IMR-90 (cell line): ENCODE data around the gene LMAN2. TPM values are rescaled to one million over a fixed set of nuclear protein-coding genes. Genes with fewer than 3 reads are reported as not detected.

Experiments
- ATAC-seq: fragments of 200-7000 bp; cut with Tn5 transposase; 2 replicates; pipeline ENCODE4 v1.9.1; 2020; ENCODE audit warnings: low read depth, mild to moderate bottlenecking, moderate library complexity
- BruUV-seq: library from RNA; stranded (reverse); fragments of 400-500 nt; replicated peaks from 2 replicates; lab custom pipeline; 2021; lab: Mats Ljungman, UMichigan
- CTCF ChIA-PET: fragments of 300-600 bp; formaldehyde crosslinking; extraction: SDS; loops from one replicate; lab custom pipeline; 2021; ENCODE audit warnings: antibody characterized with exemption; lab: Yijun Ruan, JAX
- POLR2A ChIA-PET: fragments of 300-600 bp; sonication (Branson Sonifier 250); formaldehyde crosslinking; loops from one replicate; lab custom pipeline; 2022; ENCODE audit warnings: antibody characterized with exemption; ENCODE audit not compliant: unreplicated experiment; lab: Charles Lee
- DNase-seq: peaks from one replicate; pipeline ENCODE4 v3.0.0; 2013
- H2AFZ ChIP-seq: replicated peaks from 2 replicates; pipeline ENCODE3; 2013; ENCODE audit warnings: low read length, mild to moderate bottlenecking; ENCODE audit not compliant: poor library complexity
- H2AK5ac ChIP-seq: 2 replicates; pipeline ENCODE4 v1.6.1; 2013; ENCODE audit warnings: low read depth, low read length, inconsistent platforms
- H2AK9ac ChIP-seq: replicated peaks from 2 replicates; pipeline ENCODE3; 2013; ENCODE audit warnings: mild to moderate bottlenecking, low read depth, low read length, moderate library complexity; ENCODE audit not compliant: poor library complexity
- H2BK120ac ChIP-seq: 2 replicates; pipeline ENCODE4 v1.6.1; 2013; ENCODE audit warnings: low read depth, low read length, inconsistent platforms
- H2BK15ac ChIP-seq: 3 replicates; pipeline ENCODE4 v1.6.1; 2013; ENCODE audit warnings: low read depth, low read length, inconsistent platforms
- H2BK20ac ChIP-seq: 2 replicates; pipeline ENCODE4 v1.6.1; 2013; ENCODE audit warnings: low read depth, mild to moderate bottlenecking, inconsistent platforms, low read length, moderate library complexity
- H2BK5ac ChIP-seq: 2 replicates; pipeline ENCODE4 v1.6.1; 2013; ENCODE audit warnings: mild to moderate bottlenecking, low read depth, low read length, inconsistent platforms; ENCODE audit not compliant: poor library complexity, severe bottlenecking
- H3K14ac ChIP-seq: replicated peaks from 2 replicates; pipeline ENCODE4 v1.6.1; 2013; ENCODE audit warnings: low read depth, low read length, inconsistent platforms
- H3K18ac ChIP-seq: 2 replicates; pipeline ENCODE4 v1.6.1; 2013; ENCODE audit warnings: low read depth, low read length, control low read depth
- H3K23ac ChIP-seq: 2 replicates; pipeline ENCODE4 v1.6.1; 2013; ENCODE audit warnings: low read depth, low read length, inconsistent platforms
- H3K27ac ChIP-seq: 2 replicates; pipeline ENCODE4 v1.5.1; 2013; ENCODE audit warnings: mild to moderate bottlenecking, control low read depth, low read length; ENCODE audit not compliant: insufficient read depth
- H3K27me3 ChIP-seq: 2 replicates; pipeline ENCODE4 v1.6.1; 2013; ENCODE audit warnings: low read length; ENCODE audit not compliant: control insufficient read depth, insufficient read depth
- H3K36me3 ChIP-seq: 2 replicates; pipeline ENCODE4 v1.6.1; 2013; ENCODE audit warnings: low read length, mixed read lengths; ENCODE audit not compliant: control insufficient read depth, insufficient read depth
- H3K4ac ChIP-seq: 2 replicates; pipeline ENCODE4 v1.6.1; 2013; ENCODE audit warnings: low read depth, low read length, inconsistent platforms
- H3K4me1 ChIP-seq: 2 replicates; pipeline ENCODE4 v1.6.1; 2013; ENCODE audit warnings: low read length, mixed read lengths; ENCODE audit not compliant: control insufficient read depth, insufficient read depth
- H3K4me2 ChIP-seq: 2 replicates; pipeline ENCODE4 v1.6.1; 2013; ENCODE audit warnings: low read depth, mild to moderate bottlenecking, control low read depth, low read length, moderate library complexity
- H3K4me3 ChIP-seq: 2 replicates; pipeline ENCODE4 v1.5.1; 2013; ENCODE audit warnings: low read depth, mild to moderate bottlenecking, control low read depth, low read length, moderate library complexity; ENCODE audit not compliant: insufficient read depth
- H3K56ac ChIP-seq: 2 replicates; pipeline ENCODE4 v1.6.1; 2013; ENCODE audit warnings: low read length, inconsistent platforms; ENCODE audit not compliant: insufficient read depth; ENCODE audit errors: extremely low read depth
- H3K79me1 ChIP-seq, 2 experiments: 2 replicates each; pipeline ENCODE4 v1.6.1; 2013; ENCODE audit warnings: low read length in 2 of 2, inconsistent platforms in 1 of 2, low read depth in 1 of 2
- H3K9ac ChIP-seq: 2 replicates; pipeline ENCODE4 v1.6.1; 2013; ENCODE audit warnings: low read depth, low read length, control low read depth
- H3K9me1 ChIP-seq: 2 replicates; pipeline ENCODE4 v1.6.1; 2013; ENCODE audit warnings: low read length, inconsistent platforms; ENCODE audit not compliant: insufficient read depth
- H3K9me3 ChIP-seq: 2 replicates; pipeline ENCODE4 v1.6.1; 2013; ENCODE audit warnings: low read length; ENCODE audit not compliant: control insufficient read depth, insufficient read depth
- H4K20me1 ChIP-seq: 2 replicates; pipeline ENCODE4 v1.6.1; 2013; ENCODE audit warnings: low read length, inconsistent platforms; ENCODE audit not compliant: insufficient read depth
- H4K5ac ChIP-seq: 2 replicates; pipeline ENCODE4 v1.6.1; 2013; ENCODE audit warnings: mild to moderate bottlenecking, low read depth, low read length, control low read depth
- H4K8ac ChIP-seq, 2 experiments: 2 replicates each; pipeline ENCODE4 v1.6.1; 2013; ENCODE audit warnings: low read depth in 2 of 2, low read length in 2 of 2, control low read depth in 1 of 2, inconsistent platforms in 1 of 2
- H4K91ac ChIP-seq: 2 replicates; pipeline ENCODE4 v1.6.1; 2013; ENCODE audit warnings: low read depth, low read length, inconsistent platforms; ENCODE audit not compliant: insufficient read depth
- BHLHE40 ChIP-seq: fragments of 150-350 bp; IDR thresholded peaks from 2 replicates; pipeline ENCODE4 v1.6.1; 2016; ENCODE audit warnings: mild to moderate bottlenecking, low read depth, low read length
- CEBPB ChIP-seq: IDR thresholded peaks from 2 replicates; pipeline ENCODE4 v1.6.1; 2012; ENCODE audit warnings: low read depth, low read length, improper control_type of control experiment
- CHD1 ChIP-seq: IDR thresholded peaks from 2 replicates; pipeline ENCODE4 v1.6.1; 2012; ENCODE audit warnings: low read depth, low read length, improper control_type of control experiment
- FOS ChIP-seq: fragments of 150-350 bp; IDR thresholded peaks from 2 replicates; pipeline ENCODE4 v1.6.1; 2016; ENCODE audit warnings: low read depth, low read length
- MAFK ChIP-seq: IDR thresholded peaks from 2 replicates; pipeline ENCODE4 v1.6.1; 2012; ENCODE audit warnings: low read depth, low read length, improper control_type of control experiment
- MAZ ChIP-seq: IDR thresholded peaks from 2 replicates; pipeline ENCODE4 v1.6.1; 2012; ENCODE audit warnings: low read depth, mild to moderate bottlenecking, low read length, improper control_type of control experiment, moderate library complexity, borderline replicate concordance
- MXI1 ChIP-seq: IDR thresholded peaks from 2 replicates; pipeline ENCODE4 v1.6.1; 2012; ENCODE audit warnings: low read depth, mild to moderate bottlenecking, low read length, moderate library complexity, borderline replicate concordance
- NFE2L2 ChIP-seq: fragments of 150-350 bp; IDR thresholded peaks from 2 replicates; pipeline ENCODE4 v1.6.1; 2016; ENCODE audit warnings: low read depth, mild to moderate bottlenecking, low read length
- POLR2A ChIP-seq: IDR thresholded peaks from 2 replicates; pipeline ENCODE4 v1.6.1; 2012; ENCODE audit warnings: mild to moderate bottlenecking, low read depth, low read length
- RAD21 ChIP-seq: IDR thresholded peaks from 2 replicates; pipeline ENCODE4 v1.6.1; 2012; ENCODE audit warnings: low read length, improper control_type of control experiment
- RCOR1 ChIP-seq: IDR thresholded peaks from 2 replicates; pipeline ENCODE4 v1.6.1; 2012; ENCODE audit warnings: mild to moderate bottlenecking, low read length, improper control_type of control experiment; ENCODE audit not compliant: insufficient replicate concordance
- RFX5 ChIP-seq: IDR thresholded peaks from 2 replicates; pipeline ENCODE4 v1.8.0; 2012; ENCODE audit warnings: low read depth, mild to moderate bottlenecking, low read length, moderate library complexity
- SMC3 ChIP-seq: fragments of 150-350 bp; IDR thresholded peaks from 2 replicates; pipeline ENCODE4 v1.6.1; 2016; ENCODE audit warnings: low read depth, mild to moderate bottlenecking, antibody characterized with exemption, low read length, moderate library complexity
- WGBS, 2 experiments: methylation state at CpG; one replicate each; pipeline versions ENCODE4 v1.1.5 to v1.1.7; 2013; ENCODE audit warnings: missing lambda C conversion rate in 2 of 2; ENCODE audit not compliant: insufficient read length in 1 of 2; ENCODE audit errors: extremely low coverage in 2 of 2; 5-methylcytosine and 5-hydroxymethylcytosine counted together
- dilution Hi-C: fragments of 300-500 bp; cut with HindIII; formaldehyde crosslinking; loops from one replicate; pipeline ENCODE4 v1.14.3; 2018; ENCODE audit warnings: low sequenced_read_pairs; ENCODE audit not compliant: unreplicated experiment
- in situ Hi-C: fragments of 300-500 bp; cut with MboI; formaldehyde crosslinking; loops from 3 replicates; pipeline ENCODE4 v1.14.3; 2019; ENCODE audit warnings: low sequenced_read_pairs, inconsistent platforms, mixed read lengths
- intact Hi-C: fragments of 100-400 bp; cut with micrococcal nuclease; formaldehyde crosslinking; loops from 2 replicates; pipeline ENCODE4 v1.10.0; 2022
- polyA plus RNA-seq, 3 experiments: library from polyadenylated mRNA; depleted of rRNA; stranded (reverse); fragments of >200 nt; gene quantifications; 2 replicates each; pipeline ENCODE4 v1.2.3, GENCODE V29; 2012; ENCODE audit warnings: low replicate concordance in 1 of 3
- total RNA-seq: library from RNA; depleted of rRNA; stranded (reverse); fragments of >200 nt; gene quantifications from 2 replicates; pipeline ENCODE4 v1.2.3, GENCODE V29; 2012
- TF ChIP-seq, protein P1 (sequence below): fragments of 150-350 bp; IDR thresholded peaks from 2 replicates; pipeline ENCODE4 v1.6.1; 2016; ENCODE audit warnings: low read depth, mild to moderate bottlenecking, low read length, moderate library complexity, borderline replicate concordance
- TF ChIP-seq, protein P2 (sequence below): fragments of 150-350 bp; IDR thresholded peaks from 2 replicates; pipeline ENCODE4 v1.6.1; 2017; ENCODE audit warnings: mild to moderate bottlenecking, antibody characterized with exemption, low read length, low read depth

Gene LMAN2
- total and polyA plus RNA-seq, 2 of the 4 experiments (the other 2 are of a cell fraction), result 253 to 303 TPM

DNA sequence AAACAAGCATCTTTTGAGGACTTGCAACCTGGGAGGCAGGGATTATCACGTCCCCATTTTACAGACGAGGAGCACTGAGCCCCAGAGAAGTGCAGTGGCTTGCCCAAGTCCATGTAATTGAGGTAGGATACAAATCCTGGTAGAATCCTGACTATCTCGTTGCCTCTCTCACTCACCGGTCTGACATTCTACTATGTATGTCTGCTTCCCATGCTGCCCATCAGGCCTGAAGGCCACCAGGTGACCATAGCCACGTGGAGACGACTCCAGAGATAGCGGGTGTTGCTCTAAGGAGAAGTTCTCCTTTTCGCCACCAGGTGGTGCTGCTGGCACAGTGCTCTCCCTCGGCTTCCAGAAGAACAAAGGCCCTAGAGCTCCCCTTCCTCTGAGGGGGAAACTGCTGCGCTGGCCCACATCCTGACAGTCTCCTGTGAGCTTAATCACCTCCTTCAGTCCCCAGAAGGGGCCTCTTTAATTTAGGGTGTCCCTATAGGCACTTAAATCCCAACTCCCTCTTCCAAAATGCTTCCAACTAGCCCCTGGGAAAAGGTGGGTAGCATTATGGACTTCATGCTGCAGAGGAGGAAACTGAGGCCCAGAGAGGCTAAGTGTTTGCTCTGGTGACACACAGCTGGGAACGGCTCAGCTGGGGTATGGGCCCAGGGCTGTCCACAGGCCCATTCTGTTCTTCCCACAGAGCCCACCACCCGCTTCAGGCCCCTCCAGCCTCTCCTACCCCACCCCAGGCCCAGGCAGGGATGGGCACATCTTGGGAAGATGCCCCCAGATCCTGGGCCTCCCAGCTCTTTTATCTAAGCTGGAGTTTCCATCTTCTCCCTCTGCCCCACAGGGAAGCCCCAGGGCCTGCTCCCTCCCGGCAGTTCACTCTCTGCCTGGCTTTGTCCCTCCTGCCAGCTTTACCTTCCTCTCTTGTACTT is 39.2 kb upstream of the LMAN2 start:
- no peak overlapping the region for H3K23ac ChIP-seq
- ChIA-PET CTCF (interaction anchor here (0.6 to 4.9 kb wide), 17 partner anchors 12 to 155 kb away, joined by 3 to 56 read pairs (median 4); partner anchors contain the start of genes GRK6, PDLIM7 and PFN3), POLR2A (interaction anchor here (0.5 to 0.6 kb wide), 3 partner anchors 25 to 64 kb away, joined by 3 read pairs; no protein-coding TSS in a partner anchor)
- peak overlapping the region; percentile 67 for H2AFZ ChIP-seq
- intact Hi-C loops, result loop anchor here (1.0 to 2.0 kb wide), 3 partner anchors 56 to 110 kb away; partner anchors contain the start of gene PRR7
- H2BK20ac ChIP-seq, result no peak overlapping the region
- H4K8ac ChIP-seq, result no peak overlapping the region
- no peaks in the 10 kb centered on the region for H3K36me3 ChIP-seq
- H2BK120ac ChIP-seq, result no peak overlapping the region
- 0 out of 2 replicates have a peak overlapping the region, but pooled peaks have one; percentile 7 for H3K14ac ChIP-seq
- no peak overlapping the region for H3K18ac ChIP-seq
- H3K4ac ChIP-seq, result peak overlapping the region; percentile 25
- H2AK9ac ChIP-seq, result peak overlapping the region; percentile 51
- H4K5ac ChIP-seq, result no peak overlapping the region; the same call in 1 of the 2 replicates
- ATAC-seq (peak; percentile 84), DNase-seq (peak; percentile 80)
- dilution Hi-C loops, result no loop called here
- H3K4me1 ChIP-seq, result peaks cover 16% of the 10 kb centered on the region
- no peak overlapping the region for H4K91ac ChIP-seq
- H2BK5ac ChIP-seq, result no peak overlapping the region
- no peaks in the 10 kb centered on the region for H3K9me3 ChIP-seq
- H3K27ac ChIP-seq, result no peak overlapping the region
- H2AK5ac ChIP-seq, result peak overlapping the region; percentile 46
- H3K4me2 ChIP-seq, result no peak overlapping the region
- H3K9me1 ChIP-seq, result peaks cover 13% of the 10 kb centered on the region
- H3K79me1 ChIP-seq, result peaks cover 0 to 2% of the 10 kb centered on the region in 2 experiments; a peak in 1 of 4 replicates
- H3K9ac ChIP-seq, result no peak overlapping the region
- in situ Hi-C loops, result no loop called here
- H2BK15ac ChIP-seq, result no peak overlapping the region
- no TSS peak for BruUV-seq
- H3K4me3 ChIP-seq, result no peak overlapping the region
- H4K20me1 ChIP-seq, result peaks cover 19% of the 10 kb centered on the region
- WGBS, 2 experiments, result no CpG with 5 or more reads among the region's 13 CpGs
- peaks cover 22% of the 10 kb centered on the region for H3K27me3 ChIP-seq
- no peak overlapping the region for H3K56ac ChIP-seq
- TF ChIP-seq MAFK (no peak), POLR2A (no peak), FOS (no peak), MAZ (peak; percentile 26; the same call in 1 of the 2 replicates), RCOR1 (no peak), MXI1 (peak; percentile 86), NFE2L2 (no peak), CHD1 (no peak), CEBPB (no peak), RAD21 (peak; percentile 84), RFX5 (no peak), BHLHE40 (no peak), SMC3 (peak; percentile 84)
- TF ChIP-seq, protein P1, sequence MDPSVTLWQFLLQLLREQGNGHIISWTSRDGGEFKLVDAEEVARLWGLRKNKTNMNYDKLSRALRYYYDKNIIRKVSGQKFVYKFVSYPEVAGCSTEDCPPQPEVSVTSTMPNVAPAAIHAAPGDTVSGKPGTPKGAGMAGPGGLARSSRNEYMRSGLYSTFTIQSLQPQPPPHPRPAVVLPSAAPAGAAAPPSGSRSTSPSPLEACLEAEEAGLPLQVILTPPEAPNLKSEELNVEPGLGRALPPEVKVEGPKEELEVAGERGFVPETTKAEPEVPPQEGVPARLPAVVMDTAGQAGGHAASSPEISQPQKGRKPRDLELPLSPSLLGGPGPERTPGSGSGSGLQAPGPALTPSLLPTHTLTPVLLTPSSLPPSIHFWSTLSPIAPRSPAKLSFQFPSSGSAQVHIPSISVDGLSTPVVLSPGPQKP, result no peak
- TF ChIP-seq, protein P2, sequence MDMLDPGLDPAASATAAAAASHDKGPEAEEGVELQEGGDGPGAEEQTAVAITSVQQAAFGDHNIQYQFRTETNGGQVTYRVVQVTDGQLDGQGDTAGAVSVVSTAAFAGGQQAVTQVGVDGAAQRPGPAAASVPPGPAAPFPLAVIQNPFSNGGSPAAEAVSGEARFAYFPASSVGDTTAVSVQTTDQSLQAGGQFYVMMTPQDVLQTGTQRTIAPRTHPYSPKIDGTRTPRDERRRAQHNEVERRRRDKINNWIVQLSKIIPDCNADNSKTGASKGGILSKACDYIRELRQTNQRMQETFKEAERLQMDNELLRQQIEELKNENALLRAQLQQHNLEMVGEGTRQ, result peak; percentile 89
